ENCODE results near the gene NPAT. TPM values are rescaled to one million over a fixed set of nuclear protein-coding genes. Genes with fewer than 3 reads are reported as not detected.

The NPAT gene
- total and polyA plus RNA-seq, 2 of the 13 experiments (the other 11 are each of a cell fraction or from before 2014, with no cell fraction given), result 4.4 to 11.2 TPM

- TF ChIP-seq GABPB1 (CRISPR knock-in tag; IDR thresholded peaks at IDR 0.05) (no peak), PAWR (CRISPR knock-in tag; IDR thresholded peaks at IDR 0.05; ENCODE audit: borderline replicate concordance) (no peak), NFE2L1 (CRISPR knock-in tag; IDR thresholded peaks at IDR 0.05; ENCODE audit: borderline replicate concordance) (no peak), ZNF446 (CRISPR knock-in tag; IDR thresholded peaks at IDR 0.05) (no peak), NR1H2 (CRISPR knock-in tag; IDR thresholded peaks at IDR 0.05; ENCODE audit: borderline replicate concordance, low read depth) (no peak), ZNF543 (CRISPR knock-in tag; IDR thresholded peaks at IDR 0.05) (no peak)
Observed at GRCh38 chr11:108137212-108137611, 85.2 kb downstream of the NPAT start (continued).

GRCh38 chr11:108135845-108136544 is 86.4 kb downstream of the NPAT start:
- Histone ChIP-seq H4K20me1 (ENCODE audit: insufficient read depth, low read length) (no peaks in the 10 kb centered on the region), H3K36me3 (replicated peaks in 1 of 2; ENCODE audit: control insufficient read depth in 1 of 2, insufficient read depth in 2 of 2, low read length in 2 of 2) (peaks cover 6 to 47% of the 10 kb centered on the region in 2 experiments; a peak in 4 of 5 replicates), H3K9ac (ENCODE audit: insufficient read depth, low read depth, low read length) (no peak overlapping the region), H2AFZ (ENCODE audit: low read length) (no peak overlapping the region), H3K79me2 (ENCODE audit: insufficient read depth, low read length) (no peaks in the 10 kb centered on the region), H3K27ac (ENCODE audit: extremely low read length, insufficient read depth, low read length) (no peak overlapping the region), H3K9me3 (ENCODE audit: low read length) (no peaks in the 10 kb centered on the region), H3K27me3 (ENCODE audit: control insufficient read depth in 1 of 2, insufficient read depth in 2 of 2, low read length in 2 of 2) (no peaks in the 10 kb centered on the region), H3K4me3 (replicated peaks in 1 of 3; ENCODE audit: insufficient read depth in 1 of 3, low read depth in 2 of 3, low read length in 3 of 3) (no peak overlapping the region), H3K4me2 (ENCODE audit: low read depth, low read length) (no peak overlapping the region), H3K4me1 (ENCODE audit: insufficient read depth, low read length) (no peaks in the 10 kb centered on the region)
- no peak for FAIRE-seq
- in situ Hi-C loops (cut with HindIII; ENCODE audit: extremely low pct_ligation_motif_present, low pct_unique_long_range_greater_than_20kb), result no loop called here
- WGBS (ENCODE audit: low lambda C conversion rate), result 92% methylated on average over 2 of the region's 2 CpGs
- DNase-seq (ENCODE audit: low spot score), result no peak
- no TSS peak for BruUV-seq (replicated peaks)
- ATAC-seq, result no peak
- ChIA-PET CTCF (ENCODE audit: low intra/inter-chr PET ratio, low total read pairs) (no interaction called here), POLR2A (no interaction called here)
- intact Hi-C loops (cut with micrococcal nuclease; ENCODE audit: unreplicated experiment), result no loop called here
- no peak for TF ChIP-seq TARDBP (CRISPR knock-in tag; IDR thresholded peaks at IDR 0.05)
- TF ChIP-seq ZBTB4 (CRISPR knock-in tag; IDR thresholded peaks at IDR 0.05; ENCODE audit: borderline replicate concordance), result no peak
- no peak for TF ChIP-seq ZNF629 (CRISPR knock-in tag; conservative IDR thresholded peaks at IDR 0.05)
- TF ChIP-seq MAFF (IDR thresholded peaks at IDR 0.05; ENCODE audit: low read depth, low read length), result peak; percentile 98
- TF ChIP-seq REXO4 (CRISPR knock-in tag; IDR thresholded peaks at IDR 0.05; ENCODE audit: borderline replicate concordance), result no peak
- TF ChIP-seq MAFG (CRISPR knock-in tag; IDR thresholded peaks at IDR 0.05), result no peak
- no peak for TF ChIP-seq ZNF839 (CRISPR knock-in tag; IDR thresholded peaks at IDR 0.05; ENCODE audit: borderline replicate concordance)
- no peak for TF ChIP-seq ZNF234 (CRISPR knock-in tag; conservative IDR thresholded peaks at IDR 0.05)
- no peak for TF ChIP-seq NFYB (CRISPR knock-in tag; IDR thresholded peaks at IDR 0.05)
- TF ChIP-seq STAG1 (CRISPR knock-in tag; IDR thresholded peaks at IDR 0.05), result peak; percentile 27
- TF ChIP-seq, protein P1, sequence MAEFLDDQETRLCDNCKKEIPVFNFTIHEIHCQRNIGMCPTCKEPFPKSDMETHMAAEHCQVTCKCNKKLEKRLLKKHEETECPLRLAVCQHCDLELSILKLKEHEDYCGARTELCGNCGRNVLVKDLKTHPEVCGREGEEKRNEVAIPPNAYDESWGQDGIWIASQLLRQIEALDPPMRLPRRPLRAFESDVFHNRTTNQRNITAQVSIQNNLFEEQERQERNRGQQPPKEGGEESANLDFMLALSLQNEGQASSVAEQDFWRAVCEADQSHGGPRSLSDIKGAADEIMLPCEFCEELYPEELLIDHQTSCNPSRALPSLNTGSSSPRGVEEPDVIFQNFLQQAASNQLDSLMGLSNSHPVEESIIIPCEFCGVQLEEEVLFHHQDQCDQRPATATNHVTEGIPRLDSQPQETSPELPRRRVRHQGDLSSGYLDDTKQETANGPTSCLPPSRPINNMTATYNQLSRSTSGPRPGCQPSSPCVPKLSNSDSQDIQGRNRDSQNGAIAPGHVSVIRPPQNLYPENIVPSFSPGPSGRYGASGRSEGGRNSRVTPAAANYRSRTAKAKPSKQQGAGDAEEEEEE (CRISPR knock-in tag; IDR thresholded peaks at IDR 0.05; ENCODE audit: borderline replicate concordance), result no peak
- no peak for TF ChIP-seq CBX2 (IDR thresholded peaks at IDR 0.05; ENCODE audit: low read depth, low read length)
- no peak for TF ChIP-seq CBX2 (CRISPR knock-in tag; IDR thresholded peaks at IDR 0.05; ENCODE audit: low read depth)
- TF ChIP-seq ASH2L (IDR thresholded peaks at IDR 0.05; ENCODE audit: insufficient read length, low read depth, low read length), result no peak

Data from HepG2 (cell line).